Hematopoietic multipotent progenitor cell treated with erythropoietin and hydrocortisone succinate and interleukin-3 and kit ligand, for 6 days (in vitro differentiated cells): Measurements from ENCODE around the gene TMEM185A.
"Not testable (repeated sequence)": the region's sequence is repeated elsewhere in the genome, so short reads cannot be mapped to it uniquely, and the experiment has no call there.

Experiments
- DNase-seq: peaks from one replicate; pipeline ENCODE4 v3.0.0-alpha.2; 2015

TMEM185A gene

GRCh38 chrX:149619662-149620061 lies 11.9 kb downstream of the TMEM185A start:
- DNase-seq: not testable (repeated sequence)

- no peak for DNase-seq
These were observed 12.7 kb downstream of the TMEM185A start for GRCh38 chrX:149618871-149619270.

- DNase-seq: no peak
These were observed 19.9 kb downstream of the TMEM185A start for GRCh38 chrX:149611623-149612175.

GRCh38 chrX:149610511-149610910 lies 21.1 kb downstream of the TMEM185A start:
- DNase-seq: no peak

- no peak for DNase-seq
These were observed 23.9 kb downstream of the TMEM185A start for GRCh38 chrX:149607699-149608098.

GRCh38 chrX:149605248-149605885 lies 26.2 kb downstream of the TMEM185A start:
- DNase-seq: not testable (repeated sequence)

GRCh38 chrX:149598603-149599002 lies 33.0 kb downstream of the TMEM185A start:
- not testable (repeated sequence) for DNase-seq

- not testable (repeated sequence) for DNase-seq
These were observed 35.6 kb downstream of the TMEM185A start for GRCh38 chrX:149595943-149596342.

- not testable (repeated sequence) for DNase-seq
These were observed 36.4 kb downstream of the TMEM185A start, which contains the start of gene HSFX2 for GRCh38 chrX:149595214-149595613. HSFX2 (minus strand) TSS chrX:149595314; CDS start chrX:149594700, 614 bp downstream.

- DNase-seq: not testable (repeated sequence)
These were observed 40.6 kb downstream of the TMEM185A start for GRCh38 chrX:149590993-149591392.

- not testable (repeated sequence) for DNase-seq
These were observed 44.2 kb downstream of the TMEM185A start, which contains the start of gene MAGEA9B for GRCh38 chrX:149587359-149587758. MAGEA9B (minus strand) TSS chrX:149587459; CDS start chrX:149583179, 4,280 bp downstream.

GRCh38 chrX:149585631-149586030 lies 46.0 kb downstream of the TMEM185A start:
- DNase-seq: not testable (repeated sequence)

- not testable (repeated sequence) for DNase-seq
These were observed 58.1 kb downstream of the TMEM185A start for GRCh38 chrX:149573456-149573855.

- DNase-seq: no peak
These were observed 58.8 kb downstream of the TMEM185A start for GRCh38 chrX:149572743-149573142.

- DNase-seq: no peak
These were observed 59.8 kb downstream of the TMEM185A start for GRCh38 chrX:149571770-149572169.

GRCh38 chrX:149570668-149571067 lies 60.9 kb downstream of the TMEM185A start:
- DNase-seq: no peak

GRCh38 chrX:149569770-149570169 lies 61.8 kb downstream of the TMEM185A start:
- no peak for DNase-seq

GRCh38 chrX:149568701-149569296 lies 62.8 kb downstream of the TMEM185A start:
- DNase-seq: no peak

- DNase-seq: no peak
These were observed 63.8 kb downstream of the TMEM185A start for GRCh38 chrX:149567621-149568417.

- DNase-seq: no peak
These were observed 68.2 kb downstream of the TMEM185A start for GRCh38 chrX:149563359-149563758.

GRCh38 chrX:149555251-149555650 lies 76.3 kb downstream of the TMEM185A start:
- DNase-seq: not testable (repeated sequence)

GRCh38 chrX:149551939-149552248 lies 79.7 kb downstream of the TMEM185A start:
- not testable (repeated sequence) for DNase-seq

GRCh38 chrX:149551245-149551938 lies 80.2 kb downstream of the TMEM185A start:
- not testable (repeated sequence) for DNase-seq
